Stimulated activated CD4-positive, alpha-beta T cell treated with anti-CD3 and anti-CD28 coated beads, Interleukin-1b, Interleukin-23, amount 100 ng/mL, for 1 hour (primary cell): ENCODE results near the gene SSBP3.
"Not testable (repeated sequence)": the region's sequence is repeated elsewhere in the genome, so short reads cannot be mapped to it uniquely, and the experiment has no call there.

Experiments
- DNase-seq, 2 donors: peaks; one replicate each; pipeline ENCODE4 v3.0.0-alpha.2; 2020; ENCODE audit warnings: low read depth in 2 of 2

Gene SSBP3

DNA sequence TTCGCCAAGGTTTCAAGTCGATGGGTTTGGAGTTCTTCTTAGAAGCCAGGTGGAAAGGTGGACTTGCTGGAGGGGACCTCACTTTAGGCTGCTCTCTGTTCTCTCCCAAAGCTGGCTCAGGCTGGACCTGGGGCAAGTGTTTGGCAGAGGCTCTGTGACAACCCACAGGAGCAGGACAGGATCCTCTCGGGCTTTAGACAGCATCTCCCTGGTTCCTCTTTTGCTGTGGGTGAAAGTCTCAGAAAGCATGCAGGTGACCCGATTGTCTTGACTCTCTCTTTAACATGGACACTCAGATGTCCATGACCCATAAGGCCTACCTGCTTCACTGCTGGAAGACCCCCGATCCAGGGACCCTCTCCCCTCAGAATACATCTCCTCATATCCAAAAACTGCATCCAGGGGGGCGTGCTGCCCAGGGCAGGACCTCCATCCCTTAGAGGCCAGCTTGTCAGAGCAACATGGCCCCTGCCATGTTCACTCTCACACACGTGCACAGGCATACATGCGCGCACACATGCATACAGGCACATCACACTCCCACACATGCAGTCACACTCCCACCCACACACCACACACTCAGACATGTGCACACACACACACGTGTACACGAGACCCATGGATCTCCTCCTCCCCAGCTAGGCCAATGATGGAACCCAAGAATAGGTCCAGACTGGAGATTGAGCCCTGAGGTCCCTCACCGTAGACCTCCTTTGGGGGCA is 184.9 kb downstream of the SSBP3 start:
- no peak for DNase-seq

DNA sequence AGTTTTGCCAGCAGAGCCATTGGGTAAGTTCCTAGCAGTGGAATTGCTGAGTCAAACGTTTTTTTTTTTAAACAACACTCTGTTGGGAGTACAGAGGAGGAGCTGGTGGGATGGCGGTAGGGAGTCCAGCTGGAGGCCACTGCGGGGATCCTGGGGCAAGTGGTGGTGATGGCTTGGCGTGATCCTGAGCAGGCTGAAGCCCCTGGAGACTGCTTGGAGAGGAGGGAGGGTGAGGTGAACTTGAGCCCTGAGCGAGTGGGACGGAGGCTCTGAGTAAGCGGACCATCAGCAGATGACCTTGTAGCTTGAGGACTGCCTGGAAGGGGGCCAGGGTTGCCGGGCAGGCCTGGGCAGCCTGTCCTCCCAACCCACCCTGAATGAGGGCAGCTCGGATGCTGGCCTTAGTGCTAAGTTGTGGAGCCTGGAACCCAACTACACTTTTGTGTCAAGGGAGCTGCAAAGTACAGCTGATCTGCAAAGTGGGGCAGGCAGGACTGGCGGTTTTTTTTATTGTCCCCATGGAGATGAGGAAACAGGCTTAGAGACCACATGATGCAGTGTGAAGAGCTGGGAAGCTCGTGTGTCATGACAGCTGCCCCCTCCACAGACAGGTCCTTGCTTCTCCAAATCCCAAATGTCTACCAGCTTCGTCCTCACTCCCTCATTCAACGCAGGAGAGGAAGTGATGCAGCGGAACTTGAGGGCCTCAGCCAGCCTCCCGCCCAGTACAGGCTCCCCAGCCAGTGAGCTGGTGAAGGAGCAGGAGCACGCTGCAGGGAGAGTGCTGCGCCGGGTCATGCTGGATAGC is 186.0 kb downstream of the SSBP3 start:
- DNase-seq = no peak

DNA sequence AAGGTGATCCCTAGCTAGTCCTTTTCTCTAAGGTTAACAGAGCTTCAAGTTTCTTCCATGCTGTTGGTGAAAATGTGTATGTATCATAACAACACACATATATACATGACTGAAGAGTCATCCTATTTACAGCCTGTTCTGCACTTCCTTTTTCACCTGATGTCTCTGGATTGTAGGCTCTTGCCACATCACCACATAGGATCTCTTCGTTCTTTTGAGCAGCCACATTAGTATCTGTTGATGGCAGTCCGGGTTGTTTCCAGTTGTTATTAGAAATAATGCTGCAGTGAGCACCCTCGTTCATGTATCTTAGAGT is 186.5 kb downstream of the SSBP3 start:
- no peak for DNase-seq

GRCh38 chr1:54218883-54219687 is 187.1 kb downstream of the SSBP3 start:
- DNase-seq = no peak

- no peak for DNase-seq
These were observed 190.7 kb downstream of the SSBP3 start for GRCh38 chr1:54215523-54215922.

DNA sequence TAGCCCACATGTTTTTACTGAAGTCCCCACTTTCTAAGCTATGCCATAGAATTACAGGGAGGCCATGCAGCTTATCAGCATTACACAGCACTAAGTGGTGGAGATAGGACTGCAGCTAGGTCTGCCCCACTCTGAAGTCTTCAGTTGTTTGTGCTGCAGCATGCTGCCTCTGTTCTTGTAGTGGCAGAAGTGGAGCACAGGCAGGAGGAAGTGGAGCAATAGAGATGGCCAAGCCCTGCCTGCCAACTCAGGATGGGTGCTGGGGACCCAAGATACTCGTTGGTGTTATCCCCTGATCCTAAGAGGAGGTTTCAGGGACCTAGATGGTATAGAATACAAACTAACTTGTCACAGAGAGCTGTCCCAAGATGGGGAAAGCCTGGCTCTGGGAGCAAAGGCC is 193.3 kb downstream of the SSBP3 start:
- DNase-seq = no peak

DNA sequence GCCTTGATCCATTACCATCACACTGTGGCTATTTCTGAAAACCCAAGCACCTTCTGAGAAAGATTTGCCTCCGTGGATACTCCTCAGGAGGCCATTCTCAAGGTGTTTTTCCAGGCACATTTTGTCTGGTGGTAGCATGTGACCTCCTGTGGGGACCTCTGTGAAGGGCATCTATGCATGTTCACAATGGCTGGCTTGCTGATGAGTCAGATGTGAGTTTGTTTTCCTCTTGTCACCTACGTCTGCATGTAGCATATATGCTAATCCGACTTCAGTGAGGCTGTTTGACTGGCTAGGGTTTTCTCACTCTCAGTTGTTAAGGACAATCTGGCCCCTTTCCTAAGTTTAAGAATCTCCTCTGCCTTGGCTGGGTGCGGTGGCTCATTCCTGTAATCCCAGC is 198.3 kb downstream of the SSBP3 start:
- not testable (repeated sequence) for DNase-seq

DNA sequence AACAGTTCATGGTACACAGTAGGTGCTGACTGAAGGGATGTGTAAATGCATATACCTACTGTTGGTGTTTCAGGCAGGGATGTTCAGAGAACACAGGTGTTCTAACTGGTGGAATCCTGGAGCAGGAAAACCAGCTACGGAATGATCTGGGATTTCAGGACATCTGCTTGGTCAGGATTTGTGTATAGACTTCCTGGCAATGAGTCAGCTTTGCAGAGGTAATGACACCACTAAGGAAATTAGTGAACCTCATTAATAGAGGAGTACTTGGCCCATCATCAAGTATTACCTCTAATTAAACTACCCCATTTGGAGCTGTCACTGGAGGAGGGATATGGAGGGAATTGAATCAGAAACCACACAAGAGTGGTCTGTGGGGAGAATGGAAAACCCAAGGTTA is 198.9 kb downstream of the SSBP3 start:
- no peak for DNase-seq

- no peak for DNase-seq
These were observed 202.0 kb downstream of the SSBP3 start for GRCh38 chr1:54204199-54204598.

- no peak for DNase-seq
These were observed 205.6 kb downstream of the SSBP3 start for GRCh38 chr1:54200519-54200997.

- peak; percentile 66 to 74 for DNase-seq
These were observed 206.3 kb downstream of the SSBP3 start, which contains the start of the genes CYB5RL and MRPL37 for GRCh38 chr1:54199765-54200518. TSS of gene CYB5RL (minus strand) at chr1:54200030. CDS start at chr1:54195616, 4,414 bp downstream. TSS of gene MRPL37 (plus strand) at chr1:54200167. CDS start at chr1:54200244, 77 bp downstream.

- no peak for DNase-seq
These were observed 206.9 kb downstream of the SSBP3 start for GRCh38 chr1:54199151-54199764.

- DNase-seq = no peak
These were observed 212.7 kb downstream of the SSBP3 start for GRCh38 chr1:54193453-54193852.

DNA sequence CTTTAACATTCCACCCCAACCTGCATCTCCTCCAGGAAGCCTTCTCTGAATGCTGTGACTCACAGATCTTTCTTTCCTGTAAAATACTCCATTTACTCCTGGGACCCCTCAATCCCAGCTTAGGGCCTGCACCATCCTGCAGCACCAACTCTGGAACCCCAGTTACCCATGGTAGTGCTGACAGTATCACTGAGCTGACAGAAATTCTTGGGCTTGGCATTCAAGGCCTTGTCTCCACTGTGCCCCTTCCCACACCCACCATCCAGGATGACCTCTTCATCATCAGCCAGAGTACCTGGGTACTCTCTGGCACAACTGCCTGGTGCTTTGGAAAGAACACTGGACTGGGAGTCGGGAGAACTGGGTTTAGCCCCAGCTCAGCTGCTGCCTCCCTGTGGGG is 214.7 kb downstream of the SSBP3 start:
- DNase-seq = no peak

GRCh38 chr1:54190526-54190925 is 215.7 kb downstream of the SSBP3 start:
- no peak for DNase-seq

GRCh38 chr1:54188291-54188690 is 217.9 kb downstream of the SSBP3 start:
- DNase-seq = no peak

DNA sequence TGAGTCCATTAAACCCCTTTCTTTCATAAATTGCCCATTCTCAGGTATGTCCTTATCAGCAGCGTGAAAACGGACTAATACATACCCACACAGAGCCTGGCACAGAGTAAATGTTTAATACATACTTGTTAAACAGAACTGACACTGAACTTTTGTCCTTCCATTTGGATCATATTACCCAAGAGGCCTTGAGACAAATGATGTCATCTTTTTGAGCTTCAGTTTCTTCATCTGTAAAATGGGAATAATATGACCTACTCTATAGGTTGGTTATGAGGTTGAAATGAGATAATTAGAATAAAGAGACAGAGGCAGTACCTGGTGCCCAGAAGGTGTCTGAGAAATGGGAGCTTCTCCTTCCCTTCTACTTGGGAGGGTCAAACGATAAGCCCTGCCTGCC is 220.1 kb downstream of the SSBP3 start:
- no peak for DNase-seq

GRCh38 chr1:54180701-54181360 is 225.4 kb downstream of the SSBP3 start:
- no peak for DNase-seq

DNA sequence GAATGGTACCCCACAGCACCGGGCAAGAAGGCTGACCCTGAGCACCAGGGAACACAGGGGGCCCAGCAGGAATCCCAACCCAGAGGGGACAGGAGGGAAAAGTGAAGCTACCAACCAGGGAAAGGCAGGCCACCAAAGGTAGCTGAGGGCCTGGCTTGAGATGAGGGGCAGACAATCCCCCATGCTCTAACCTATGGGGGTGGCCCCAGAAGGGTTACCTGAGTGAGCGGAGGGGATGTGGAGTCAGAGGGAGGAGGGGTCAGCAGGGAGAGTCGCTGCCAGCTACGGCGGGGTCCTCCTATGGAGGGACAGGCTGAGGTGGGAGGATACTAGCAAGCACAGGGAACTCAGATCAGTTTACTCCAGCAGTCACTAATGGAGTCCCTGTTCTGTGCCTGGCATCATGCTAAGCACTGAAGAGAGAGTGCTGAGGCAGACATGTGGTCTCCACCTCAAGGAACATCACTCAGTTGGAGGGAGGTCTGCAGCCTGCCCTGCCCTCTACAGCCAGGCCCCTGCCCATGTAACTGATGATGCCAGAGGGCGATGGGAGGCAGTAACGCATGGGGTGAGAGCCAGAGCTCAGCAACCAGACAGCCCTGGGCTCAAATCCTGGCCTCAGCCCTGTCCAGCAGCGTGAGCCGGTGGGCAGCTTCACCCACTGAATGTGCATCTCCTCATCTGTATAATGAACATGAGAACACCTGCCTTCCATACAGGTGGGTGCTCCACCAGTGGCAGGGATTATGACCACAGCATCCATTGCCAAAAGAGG is 227.7 kb downstream of the SSBP3 start:
- no peak for DNase-seq

DNA sequence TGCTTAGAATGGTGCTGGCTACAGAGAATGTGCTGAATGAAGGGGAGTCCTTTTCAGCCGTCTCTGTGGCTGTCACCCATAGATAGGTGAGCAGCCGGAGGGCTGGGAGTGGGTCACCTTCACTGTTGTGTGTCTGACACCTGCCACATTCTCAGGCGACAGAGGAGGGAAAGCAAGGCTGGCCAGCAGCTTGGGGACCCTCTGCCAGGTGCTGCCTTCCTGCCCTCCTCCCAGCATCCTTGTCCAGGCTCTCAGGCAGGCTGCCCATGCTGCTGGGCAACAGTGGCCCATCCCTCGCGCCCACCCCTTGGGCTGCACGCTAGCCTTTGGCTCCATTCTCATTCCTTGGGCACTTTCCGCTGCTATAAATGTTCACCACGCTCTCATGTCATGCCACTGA is 228.5 kb downstream of the SSBP3 start:
- no peak for DNase-seq
